ENCODE results near the gene CYP2W1.

CYP2W1 gene, protein sequence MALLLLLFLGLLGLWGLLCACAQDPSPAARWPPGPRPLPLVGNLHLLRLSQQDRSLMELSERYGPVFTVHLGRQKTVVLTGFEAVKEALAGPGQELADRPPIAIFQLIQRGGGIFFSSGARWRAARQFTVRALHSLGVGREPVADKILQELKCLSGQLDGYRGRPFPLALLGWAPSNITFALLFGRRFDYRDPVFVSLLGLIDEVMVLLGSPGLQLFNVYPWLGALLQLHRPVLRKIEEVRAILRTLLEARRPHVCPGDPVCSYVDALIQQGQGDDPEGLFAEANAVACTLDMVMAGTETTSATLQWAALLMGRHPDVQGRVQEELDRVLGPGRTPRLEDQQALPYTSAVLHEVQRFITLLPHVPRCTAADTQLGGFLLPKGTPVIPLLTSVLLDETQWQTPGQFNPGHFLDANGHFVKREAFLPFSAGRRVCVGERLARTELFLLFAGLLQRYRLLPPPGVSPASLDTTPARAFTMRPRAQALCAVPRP

GRCh38 chr7:983004-983615, at the start of gene CYP2W1:
Gene CYP2W1 (plus strand): TSS chr7:983181. CDS start chr7:983212, 31 bp downstream.
- no peak for TF ChIP-seq POLR2A (IDR thresholded peaks at IDR 0.05; ENCODE audit: extremely low read depth, insufficient read length)
- no peak for TF ChIP-seq MYC (IDR thresholded peaks at IDR 0.05; ENCODE audit: low read depth, low read length)
- TF ChIP-seq, protein P1, sequence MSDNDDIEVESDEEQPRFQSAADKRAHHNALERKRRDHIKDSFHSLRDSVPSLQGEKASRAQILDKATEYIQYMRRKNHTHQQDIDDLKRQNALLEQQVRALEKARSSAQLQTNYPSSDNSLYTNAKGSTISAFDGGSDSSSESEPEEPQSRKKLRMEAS (IDR thresholded peaks at IDR 0.05; ENCODE audit: low read depth, low read length), result no peak
- TF ChIP-seq, protein P2, sequence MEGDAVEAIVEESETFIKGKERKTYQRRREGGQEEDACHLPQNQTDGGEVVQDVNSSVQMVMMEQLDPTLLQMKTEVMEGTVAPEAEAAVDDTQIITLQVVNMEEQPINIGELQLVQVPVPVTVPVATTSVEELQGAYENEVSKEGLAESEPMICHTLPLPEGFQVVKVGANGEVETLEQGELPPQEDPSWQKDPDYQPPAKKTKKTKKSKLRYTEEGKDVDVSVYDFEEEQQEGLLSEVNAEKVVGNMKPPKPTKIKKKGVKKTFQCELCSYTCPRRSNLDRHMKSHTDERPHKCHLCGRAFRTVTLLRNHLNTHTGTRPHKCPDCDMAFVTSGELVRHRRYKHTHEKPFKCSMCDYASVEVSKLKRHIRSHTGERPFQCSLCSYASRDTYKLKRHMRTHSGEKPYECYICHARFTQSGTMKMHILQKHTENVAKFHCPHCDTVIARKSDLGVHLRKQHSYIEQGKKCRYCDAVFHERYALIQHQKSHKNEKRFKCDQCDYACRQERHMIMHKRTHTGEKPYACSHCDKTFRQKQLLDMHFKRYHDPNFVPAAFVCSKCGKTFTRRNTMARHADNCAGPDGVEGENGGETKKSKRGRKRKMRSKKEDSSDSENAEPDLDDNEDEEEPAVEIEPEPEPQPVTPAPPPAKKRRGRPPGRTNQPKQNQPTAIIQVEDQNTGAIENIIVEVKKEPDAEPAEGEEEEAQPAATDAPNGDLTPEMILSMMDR (IDR thresholded peaks at IDR 0.05; ENCODE audit: low read depth, low read length), result no peak
- no peak within 1 kb of the TSS for H3K4me3 ChIP-seq (ENCODE audit: low read depth, low read length)
- peak; percentile 67 for DNase-seq (ENCODE audit: low read depth)

DNA sequence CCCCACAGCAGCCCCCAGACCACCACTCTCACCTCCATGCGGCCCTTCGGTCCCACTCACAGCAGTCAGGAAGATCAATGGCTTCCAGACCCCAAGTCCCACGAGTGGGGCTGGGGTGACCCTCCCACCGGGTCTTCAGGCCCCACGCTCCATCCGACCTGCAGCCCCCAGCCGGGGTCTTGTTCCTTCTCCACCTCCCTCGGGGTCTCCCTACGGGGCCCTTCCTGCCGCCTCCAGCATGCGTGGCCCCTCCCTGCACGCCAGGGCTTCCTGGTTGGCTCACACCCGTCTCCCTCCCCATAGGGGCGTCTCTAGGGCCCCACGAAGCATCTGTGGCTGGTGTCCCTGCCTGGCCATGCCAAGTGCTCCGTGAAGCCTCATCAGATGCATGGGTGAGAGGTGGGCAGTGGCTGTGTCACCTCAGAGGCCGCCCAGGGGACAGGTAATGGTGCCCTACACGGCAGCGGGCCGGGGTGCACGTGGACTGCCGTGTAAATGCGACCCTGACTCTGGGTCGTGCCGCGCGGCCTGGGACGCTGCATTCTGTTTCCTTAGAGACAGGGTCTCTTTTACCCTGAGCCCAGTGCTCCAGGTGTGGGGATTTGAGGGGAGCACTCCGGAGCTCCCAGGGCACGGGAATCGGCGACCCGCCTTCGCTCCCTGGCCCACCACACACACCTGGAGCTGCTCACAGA, 48.4 kb upstream of the CYP2W1 start:
- no peak overlapping the region for H3K4me3 ChIP-seq (ENCODE audit: low read depth, low read length)
- no peak for DNase-seq (ENCODE audit: low read depth)
- TF ChIP-seq MYC (IDR thresholded peaks at IDR 0.05; ENCODE audit: low read depth, low read length) (no peak), POLR2A (IDR thresholded peaks at IDR 0.05; ENCODE audit: extremely low read depth, insufficient read length) (no peak)
- TF ChIP-seq, protein P1 (IDR thresholded peaks at IDR 0.05; ENCODE audit: low read depth, low read length), result no peak
- TF ChIP-seq, protein P2 (IDR thresholded peaks at IDR 0.05; ENCODE audit: low read depth, low read length), result no peak

DNA sequence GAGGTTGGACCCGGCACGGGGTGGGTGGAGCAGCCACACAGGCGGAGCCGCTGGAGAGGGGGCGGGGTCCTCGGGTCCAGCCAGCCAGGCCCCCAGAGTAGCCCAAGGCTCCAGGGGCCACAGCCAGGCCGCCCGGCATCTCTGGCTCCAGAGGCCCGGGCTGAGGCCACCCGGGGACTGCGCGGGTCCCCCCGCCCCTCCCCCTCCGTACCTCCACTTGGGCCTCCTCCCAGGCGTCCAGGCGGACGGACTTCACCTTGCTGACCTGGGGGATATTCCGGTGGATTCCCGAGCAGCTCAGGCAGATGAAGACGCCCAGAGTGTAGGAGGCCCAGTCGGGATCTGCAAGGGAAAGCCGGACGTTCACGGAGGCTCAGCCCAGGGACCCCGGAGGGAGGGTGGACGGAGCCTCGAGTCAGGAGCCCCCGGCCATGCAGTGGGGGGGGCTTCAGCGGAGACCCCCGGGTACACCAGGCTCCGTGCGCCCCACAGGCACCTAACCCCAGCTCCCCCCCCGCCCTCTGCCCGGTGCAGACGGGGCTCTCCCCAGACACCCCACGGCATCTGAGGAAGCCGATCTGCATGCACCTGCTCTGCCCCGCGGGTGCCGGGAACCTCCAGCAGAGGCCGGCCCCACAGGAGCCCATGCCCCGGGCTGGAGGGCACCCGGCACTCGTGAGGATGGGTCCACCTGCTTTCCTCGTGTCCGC, 47.7 kb upstream of the CYP2W1 start:
- no peak for TF ChIP-seq POLR2A (IDR thresholded peaks at IDR 0.05; ENCODE audit: extremely low read depth, insufficient read length)
- TF ChIP-seq, protein P2 (IDR thresholded peaks at IDR 0.05; ENCODE audit: low read depth, low read length), result no peak
- TF ChIP-seq MYC (IDR thresholded peaks at IDR 0.05; ENCODE audit: low read depth, low read length), result no peak
- TF ChIP-seq, protein P1 (IDR thresholded peaks at IDR 0.05; ENCODE audit: low read depth, low read length), result no peak
- DNase-seq (ENCODE audit: low read depth), result no peak
- no peak overlapping the region for H3K4me3 ChIP-seq (ENCODE audit: low read depth, low read length)

DNA sequence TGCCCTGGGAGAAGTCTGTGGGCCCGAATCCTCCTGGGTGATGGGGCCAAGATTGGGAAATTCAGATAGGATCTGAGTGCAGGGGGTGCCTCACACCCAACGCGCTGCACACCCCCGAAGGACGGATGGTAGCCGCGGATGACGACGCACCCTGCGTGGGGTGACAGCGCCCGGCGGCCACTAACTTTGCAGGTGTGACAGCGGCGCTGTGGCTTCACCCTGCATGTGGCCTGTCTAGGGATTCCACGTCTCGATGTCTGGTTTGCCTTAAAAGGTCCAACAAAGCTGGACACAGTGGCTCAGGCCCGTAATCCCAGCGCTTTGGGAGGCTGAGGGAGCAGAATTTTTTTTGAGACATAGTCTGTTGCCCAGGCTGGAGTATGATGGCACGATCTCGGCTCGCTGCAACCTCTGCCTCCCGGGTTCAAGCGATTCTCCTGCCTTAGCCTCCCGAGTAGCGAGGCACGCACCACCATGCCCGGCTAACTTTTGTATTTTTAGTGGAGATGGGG, 47.1 kb upstream of the CYP2W1 start:
- H3K4me3 ChIP-seq (ENCODE audit: low read depth, low read length), result no peak overlapping the region
- TF ChIP-seq MYC (IDR thresholded peaks at IDR 0.05; ENCODE audit: low read depth, low read length) (no peak), POLR2A (IDR thresholded peaks at IDR 0.05; ENCODE audit: extremely low read depth, insufficient read length) (no peak)
- TF ChIP-seq, protein P2 (IDR thresholded peaks at IDR 0.05; ENCODE audit: low read depth, low read length), result no peak
- TF ChIP-seq, protein P1 (IDR thresholded peaks at IDR 0.05; ENCODE audit: low read depth, low read length), result no peak
- DNase-seq (ENCODE audit: low read depth), result no peak
